WTC11 (cell line): ENCODE results near the gene BPIFA3.

Source experiments
- KAT7 ChIP-seq: sonication (generic); formaldehyde crosslinking; IDR thresholded peaks from 2 replicates; pipeline ENCODE4 v1.8.1; 2023; ENCODE audit warnings: missing genetic modification reagents, mild to moderate bottlenecking, borderline replicate concordance
- TCF7 ChIP-seq: sonication (generic); formaldehyde crosslinking; IDR thresholded peaks from 2 replicates; pipeline ENCODE4 v1.8.0; 2022; ENCODE audit warnings: mild to moderate bottlenecking, low read depth, missing genetic modification reagents, moderate library complexity
- TEAD4 ChIP-seq: sonication (generic); formaldehyde crosslinking; IDR thresholded peaks from 2 replicates; pipeline ENCODE4 v1.8.0; 2022; ENCODE audit warnings: mild to moderate bottlenecking, missing genetic modification reagents
- TP53 ChIP-seq: sonication (generic); formaldehyde crosslinking; IDR thresholded peaks from 2 replicates; pipeline ENCODE4 v1.8.1; 2023; ENCODE audit warnings: mild to moderate bottlenecking, missing genetic modification reagents
- TF ChIP-seq, protein P1 (sequence below): fragments of 200-600 bp; IDR thresholded peaks from 2 replicates; pipeline ENCODE4 v1.8.0; 2022; ENCODE audit warnings: antibody characterized with exemption

- TF ChIP-seq, protein P1, sequence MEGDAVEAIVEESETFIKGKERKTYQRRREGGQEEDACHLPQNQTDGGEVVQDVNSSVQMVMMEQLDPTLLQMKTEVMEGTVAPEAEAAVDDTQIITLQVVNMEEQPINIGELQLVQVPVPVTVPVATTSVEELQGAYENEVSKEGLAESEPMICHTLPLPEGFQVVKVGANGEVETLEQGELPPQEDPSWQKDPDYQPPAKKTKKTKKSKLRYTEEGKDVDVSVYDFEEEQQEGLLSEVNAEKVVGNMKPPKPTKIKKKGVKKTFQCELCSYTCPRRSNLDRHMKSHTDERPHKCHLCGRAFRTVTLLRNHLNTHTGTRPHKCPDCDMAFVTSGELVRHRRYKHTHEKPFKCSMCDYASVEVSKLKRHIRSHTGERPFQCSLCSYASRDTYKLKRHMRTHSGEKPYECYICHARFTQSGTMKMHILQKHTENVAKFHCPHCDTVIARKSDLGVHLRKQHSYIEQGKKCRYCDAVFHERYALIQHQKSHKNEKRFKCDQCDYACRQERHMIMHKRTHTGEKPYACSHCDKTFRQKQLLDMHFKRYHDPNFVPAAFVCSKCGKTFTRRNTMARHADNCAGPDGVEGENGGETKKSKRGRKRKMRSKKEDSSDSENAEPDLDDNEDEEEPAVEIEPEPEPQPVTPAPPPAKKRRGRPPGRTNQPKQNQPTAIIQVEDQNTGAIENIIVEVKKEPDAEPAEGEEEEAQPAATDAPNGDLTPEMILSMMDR = no peak
- TF ChIP-seq KAT7 (no peak), TP53 (CRISPR knock-in tag) (no peak), TEAD4 (no peak), TCF7 (CRISPR knock-in tag) (no peak)
Observed at GRCh38 chr20:33239979-33240736, 23.0 kb downstream of the BPIFA3 start.
